C4-2B (cell line): ENCODE data around the gene LSM4.

ENCODE experiments used
- H3K27ac ChIP-seq: fragments of 450-650 bp; 2 replicates; pipeline ENCODE4 v1.5.1; 2017
- CTCF ChIP-seq: fragments of 450-650 bp; conservative IDR thresholded peaks from 2 replicates; pipeline ENCODE4 v1.5.1; 2017; ENCODE audit warnings: mild to moderate bottlenecking
- ZFX ChIP-seq: fragments of 450-650 bp; IDR thresholded peaks from 2 replicates; pipeline ENCODE4 v1.6.1; 2017

LSM4 gene

GRCh38 chr19:18348171-18348570 lies 25.3 kb upstream of the LSM4 start:
- H3K27ac ChIP-seq = no peak overlapping the region
- TF ChIP-seq CTCF = no peak
- TF ChIP-seq ZFX = no peak

GRCh38 chr19:18346091-18346490 lies 23.2 kb upstream of the LSM4 start:
- no peak for TF ChIP-seq CTCF
- no peak for TF ChIP-seq ZFX
- H3K27ac ChIP-seq = no peak overlapping the region

GRCh38 chr19:18345296-18345695 lies 22.4 kb upstream of the LSM4 start:
- TF ChIP-seq ZFX (no peak), CTCF (no peak)
- no peak overlapping the region for H3K27ac ChIP-seq

- H3K27ac ChIP-seq = no peak overlapping the region
- no peak for TF ChIP-seq ZFX
- no peak for TF ChIP-seq CTCF
Observed at GRCh38 chr19:18344582-18344950, 21.7 kb upstream of the LSM4 start.

GRCh38 chr19:18342090-18342632 lies 19.3 kb upstream of the LSM4 start:
- TF ChIP-seq ZFX (no peak), CTCF (no peak)
- H3K27ac ChIP-seq = no peak overlapping the region; the same call in 1 of the 2 replicates

GRCh38 chr19:18340990-18341868 lies 18.4 kb upstream of the LSM4 start:
- TF ChIP-seq ZFX (no peak), CTCF (no peak)
- H3K27ac ChIP-seq = peak overlapping the region; percentile 77

GRCh38 chr19:18340190-18340989 lies 17.5 kb upstream of the LSM4 start, which contains the start of gene PGPEP1:
PGPEP1 (plus strand) TSS chr19:18340598; CDS start chr19:18340682, 84 bp downstream.
- H3K27ac ChIP-seq = peak within 1 kb of the TSS; percentile 77
- 0 out of 2 replicates have a peak, but pooled peaks have one; percentile 25 for TF ChIP-seq ZFX
- no peak for TF ChIP-seq CTCF
